ENCODE data around the gene CGNL1. TPM values are rescaled to one million over a fixed set of nuclear protein-coding genes. Genes with fewer than 3 reads are reported as not detected.

CGNL1 gene
- total RNA-seq, 1 donor from 2014 or later, result 3.0 TPM

DNA sequence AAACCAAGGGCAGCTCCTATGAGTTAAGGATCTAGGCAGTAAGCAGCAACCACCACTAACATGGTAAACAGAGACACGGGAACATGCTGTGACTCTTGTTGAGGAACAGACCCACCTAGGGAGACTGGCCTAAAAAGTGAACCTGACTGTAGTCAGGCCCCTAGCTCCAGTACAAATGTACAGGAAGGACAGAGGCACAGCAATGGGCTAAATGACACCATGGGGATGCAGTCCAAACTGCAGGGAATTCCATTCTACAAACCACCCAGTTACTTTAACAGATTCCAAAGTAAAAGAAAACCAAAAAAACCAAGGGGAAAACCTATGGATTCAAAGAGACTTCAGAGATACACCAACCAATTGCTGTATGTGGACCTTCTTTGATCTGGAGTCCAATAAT is 28.2 kb upstream of the CGNL1 start:
- no peak overlapping the region for H3K4me3 ChIP-seq
- H3F3A ChIP-seq (ENCODE audit: low read depth), result peaks cover 9% of the 10 kb centered on the region
- Mint-ChIP-seq H3K4me1 (peaks cover 10% of the 10 kb centered on the region), H3K27me3 (ENCODE audit: insufficient read depth, low read depth) (peaks cover 5% of the 10 kb centered on the region), H3K27ac (no peak overlapping the region), H3K9me3 (peaks cover 25% of the 10 kb centered on the region), H3K36me3 (no peaks in the 10 kb centered on the region), H3K4me3 (no peak overlapping the region)
- H3K79me2 ChIP-seq (ENCODE audit: low read depth), result no peaks in the 10 kb centered on the region
- H3K27me3 ChIP-seq, result no peaks in the 10 kb centered on the region
- peaks cover 8% of the 10 kb centered on the region for H3K4me1 ChIP-seq
- H3K36me3 ChIP-seq, result no peaks in the 10 kb centered on the region
- no peak overlapping the region for H3K9ac ChIP-seq
- H3K4me2 ChIP-seq, result no peak overlapping the region
- no peak for DNase-seq (ENCODE audit: low spot score)
- TF ChIP-seq, protein P1, sequence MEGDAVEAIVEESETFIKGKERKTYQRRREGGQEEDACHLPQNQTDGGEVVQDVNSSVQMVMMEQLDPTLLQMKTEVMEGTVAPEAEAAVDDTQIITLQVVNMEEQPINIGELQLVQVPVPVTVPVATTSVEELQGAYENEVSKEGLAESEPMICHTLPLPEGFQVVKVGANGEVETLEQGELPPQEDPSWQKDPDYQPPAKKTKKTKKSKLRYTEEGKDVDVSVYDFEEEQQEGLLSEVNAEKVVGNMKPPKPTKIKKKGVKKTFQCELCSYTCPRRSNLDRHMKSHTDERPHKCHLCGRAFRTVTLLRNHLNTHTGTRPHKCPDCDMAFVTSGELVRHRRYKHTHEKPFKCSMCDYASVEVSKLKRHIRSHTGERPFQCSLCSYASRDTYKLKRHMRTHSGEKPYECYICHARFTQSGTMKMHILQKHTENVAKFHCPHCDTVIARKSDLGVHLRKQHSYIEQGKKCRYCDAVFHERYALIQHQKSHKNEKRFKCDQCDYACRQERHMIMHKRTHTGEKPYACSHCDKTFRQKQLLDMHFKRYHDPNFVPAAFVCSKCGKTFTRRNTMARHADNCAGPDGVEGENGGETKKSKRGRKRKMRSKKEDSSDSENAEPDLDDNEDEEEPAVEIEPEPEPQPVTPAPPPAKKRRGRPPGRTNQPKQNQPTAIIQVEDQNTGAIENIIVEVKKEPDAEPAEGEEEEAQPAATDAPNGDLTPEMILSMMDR (IDR thresholded peaks at IDR 0.05), result no peak
- TF ChIP-seq EZH2 (IDR thresholded peaks at IDR 0.05), result no peak
- no peak for TF ChIP-seq EZH2phosphoT487 (IDR thresholded peaks at IDR 0.05)
- H3K27ac ChIP-seq, result no peak overlapping the region
- no peaks in the 10 kb centered on the region for H4K20me1 ChIP-seq (ENCODE audit: low read depth)
- H3K9me3 ChIP-seq (ENCODE audit: low read depth), result no peaks in the 10 kb centered on the region
- H2AFZ ChIP-seq (replicated peaks), result no peak overlapping the region

DNA sequence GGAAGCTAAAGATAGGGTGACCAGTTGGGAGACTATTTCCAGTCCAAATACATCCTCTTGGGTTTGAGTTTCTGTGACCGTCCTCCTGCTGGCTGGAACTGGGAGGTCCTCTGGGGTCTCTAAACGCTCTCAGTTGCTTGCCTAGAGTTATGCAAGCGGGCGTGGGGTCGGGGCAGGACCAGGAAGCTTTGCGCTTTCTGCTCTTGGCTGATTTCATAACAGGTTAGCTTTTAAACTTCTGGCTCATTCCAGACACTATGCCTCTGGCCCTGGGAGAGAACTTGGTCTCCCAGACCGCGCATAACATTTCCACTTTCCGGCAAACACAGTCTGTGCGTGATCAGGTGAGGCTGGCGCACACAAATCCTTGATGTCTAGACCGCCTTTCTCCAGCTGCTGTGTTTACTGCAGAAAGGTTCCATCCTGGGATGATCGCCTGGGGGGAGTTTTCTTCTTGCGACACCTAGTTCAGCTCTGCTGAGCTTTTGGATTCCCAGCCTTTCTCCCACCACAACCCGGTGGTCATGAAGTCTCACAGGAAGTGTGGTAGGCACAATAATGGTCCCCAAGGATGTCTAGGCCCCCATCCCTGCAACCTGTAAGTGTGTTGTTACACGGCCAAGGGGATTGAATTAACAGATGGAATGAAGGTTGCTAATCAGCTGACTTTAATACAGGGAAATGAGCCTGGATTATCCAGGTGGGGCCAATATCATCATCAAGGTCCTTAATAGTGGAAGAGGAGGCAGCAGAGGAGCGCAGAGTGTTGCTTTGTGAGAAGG is 23.6 kb upstream of the CGNL1 start:
- Histone ChIP-seq H3K36me3 (no peaks in the 10 kb centered on the region), H3K9me3 (ENCODE audit: low read depth) (no peaks in the 10 kb centered on the region), H3K4me2 (no peak overlapping the region), H3K9ac (no peak overlapping the region), H3F3A (ENCODE audit: low read depth) (no peaks in the 10 kb centered on the region), H2AFZ (replicated peaks) (no peak overlapping the region), H3K27me3 (no peaks in the 10 kb centered on the region), H3K4me3 (no peak overlapping the region), H3K79me2 (ENCODE audit: low read depth) (no peaks in the 10 kb centered on the region), H3K27ac (no peak overlapping the region), H4K20me1 (ENCODE audit: low read depth) (no peaks in the 10 kb centered on the region), H3K4me1 (peaks cover 19% of the 10 kb centered on the region)
- H3K36me3 Mint-ChIP-seq, result no peaks in the 10 kb centered on the region
- peaks cover 30% of the 10 kb centered on the region for H3K4me1 Mint-ChIP-seq
- H3K27ac Mint-ChIP-seq, result no peak overlapping the region
- no peak for TF ChIP-seq EZH2phosphoT487 (IDR thresholded peaks at IDR 0.05)
- TF ChIP-seq, protein P1 (IDR thresholded peaks at IDR 0.05), result no peak
- no peak for TF ChIP-seq EZH2 (IDR thresholded peaks at IDR 0.05)
- DNase-seq (ENCODE audit: low spot score), result no peak
- H3K4me3 Mint-ChIP-seq, result no peak overlapping the region
- H3K27me3 Mint-ChIP-seq (ENCODE audit: insufficient read depth, low read depth), result peaks cover 13% of the 10 kb centered on the region
- peaks cover 18% of the 10 kb centered on the region for H3K9me3 Mint-ChIP-seq

DNA sequence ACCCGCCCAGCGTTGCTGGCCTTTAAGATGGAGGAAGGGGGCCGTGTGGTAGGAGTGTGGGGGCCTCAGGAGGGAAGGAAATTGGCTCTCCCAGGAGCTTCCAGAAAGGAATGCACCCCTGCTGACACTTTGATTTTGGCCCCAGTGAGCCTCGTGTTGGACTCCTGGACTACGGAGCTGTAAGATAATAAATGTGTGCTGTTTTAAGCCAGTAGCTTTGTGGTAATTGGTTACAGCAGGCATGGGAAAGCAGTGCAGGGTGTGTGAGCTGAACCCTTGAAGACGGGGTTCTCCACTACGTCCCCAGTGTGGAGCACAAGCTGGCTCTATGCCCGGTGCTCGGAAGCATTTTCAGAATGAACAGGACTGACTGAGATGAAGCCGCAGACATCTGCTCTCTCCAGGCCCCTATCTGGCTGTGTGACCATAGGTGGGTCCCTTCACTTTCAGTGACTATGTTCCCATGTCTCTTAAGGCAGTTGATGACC is 22.9 kb upstream of the CGNL1 start:
- peaks cover 16% of the 10 kb centered on the region for H3K9me3 Mint-ChIP-seq
- H3K36me3 ChIP-seq, result no peaks in the 10 kb centered on the region
- H3K36me3 Mint-ChIP-seq, result no peaks in the 10 kb centered on the region
- no peaks in the 10 kb centered on the region for H3K79me2 ChIP-seq (ENCODE audit: low read depth)
- H3K4me2 ChIP-seq, result no peak overlapping the region
- H3K27ac Mint-ChIP-seq, result peak overlapping the region; percentile 51
- peaks cover 30% of the 10 kb centered on the region for H3K4me1 Mint-ChIP-seq
- DNase-seq (ENCODE audit: low spot score), result no peak
- no peak overlapping the region for H3K4me3 Mint-ChIP-seq
- no peaks in the 10 kb centered on the region for H4K20me1 ChIP-seq (ENCODE audit: low read depth)
- H2AFZ ChIP-seq (replicated peaks), result no peak overlapping the region
- H3K4me1 ChIP-seq, result peaks cover 19% of the 10 kb centered on the region
- TF ChIP-seq EZH2phosphoT487 (IDR thresholded peaks at IDR 0.05), result no peak
- TF ChIP-seq, protein P1 (IDR thresholded peaks at IDR 0.05), result no peak
- TF ChIP-seq EZH2 (IDR thresholded peaks at IDR 0.05), result no peak
- H3F3A ChIP-seq (ENCODE audit: low read depth), result no peaks in the 10 kb centered on the region
- H3K27me3 Mint-ChIP-seq (ENCODE audit: insufficient read depth, low read depth), result peaks cover 13% of the 10 kb centered on the region
- H3K9me3 ChIP-seq (ENCODE audit: low read depth), result no peaks in the 10 kb centered on the region
- H3K27ac ChIP-seq, result no peak overlapping the region
- H3K4me3 ChIP-seq, result no peak overlapping the region
- H3K27me3 ChIP-seq, result no peaks in the 10 kb centered on the region
- no peak overlapping the region for H3K9ac ChIP-seq
